Stimulated activated naive CD4-positive, alpha-beta T cell (primary cell): ENCODE results near the gene IFT22.
"Not testable (repeated sequence)": the region's sequence is repeated elsewhere in the genome, so short reads cannot be mapped to it uniquely, and the experiment has no call there.

Source experiments
- DNase-seq, 6 experiments: peaks; one replicate each; lab custom pipeline; 2025; lab: John Stamatoyannopoulos, UW

Gene IFT22

GRCh38 chr7:101278461-101279292, 42.9 kb downstream of the IFT22 start:
- no peak for DNase-seq

GRCh38 chr7:101277155-101277554, 44.5 kb downstream of the IFT22 start:
- DNase-seq: no peak

GRCh38 chr7:101273206-101273605, 48.4 kb downstream of the IFT22 start:
- no peak for DNase-seq

GRCh38 chr7:101271021-101271420, 50.6 kb downstream of the IFT22 start:
- DNase-seq: no peak

GRCh38 chr7:101269664-101270063, 51.9 kb downstream of the IFT22 start:
- DNase-seq: no peak

GRCh38 chr7:101265622-101266516, 55.7 kb downstream of the IFT22 start:
- no peak for DNase-seq

GRCh38 chr7:101264102-101264706, 57.4 kb downstream of the IFT22 start:
- DNase-seq: not testable (repeated sequence)
